GM12801 (cell line): ENCODE data around the gene P2RX4.

Experiments
- CTCF ChIP-seq: IDR thresholded peaks from one replicate; pipeline ENCODE4 v1.5.1; 2011; ENCODE audit warnings: control low read depth; ENCODE audit not compliant: insufficient read length; ENCODE audit errors: extremely low read depth

The P2RX4 gene

GRCh38 chr12:121253638-121254335 is 43.9 kb downstream of the P2RX4 start:
- TF ChIP-seq CTCF = no peak

GRCh38 chr12:121255433-121255832 is 45.5 kb downstream of the P2RX4 start:
- no peak for TF ChIP-seq CTCF

- no peak for TF ChIP-seq CTCF
These were observed 49.1 kb downstream of the P2RX4 start for GRCh38 chr12:121259074-121259473.

- no peak for TF ChIP-seq CTCF
These were observed 50.2 kb downstream of the P2RX4 start for GRCh38 chr12:121260091-121260490.

GRCh38 chr12:121261398-121261797 is 51.5 kb downstream of the P2RX4 start:
- TF ChIP-seq CTCF = no peak

- TF ChIP-seq CTCF = no peak
These were observed 53.4 kb downstream of the P2RX4 start for GRCh38 chr12:121263206-121263935.

- TF ChIP-seq CTCF = no peak
These were observed 54.2 kb downstream of the P2RX4 start for GRCh38 chr12:121264135-121264534.
